Esophagus mucosa (tissue), 1 donor: Measurements from ENCODE around the gene OSBPL9. TPM values are rescaled to one million over a fixed set of nuclear protein-coding genes. Genes with fewer than 3 reads are reported as not detected.
"Not testable (repeated sequence)": the region's sequence is repeated elsewhere in the genome, so short reads cannot be mapped to it uniquely, and the experiment has no call there.

Experiments
- ATAC-seq: fragments of 200-7000 bp; cut with Tn5 transposase; one replicate; pipeline ENCODE4 v1.9.1; 2020
- total RNA-seq: library from RNA; stranded (reverse); gene quantifications from one replicate; pipeline ENCODE4 v1.2.4, GENCODE V29; 2023
- donor health status: DM: yes; HTN: yes; CAD: no.

Gene OSBPL9
- total RNA-seq, 1 donor from 2014 or later: 32.5 TPM

GRCh38 chr1:51712590-51712989, 95.7 kb downstream of the OSBPL9 start:
- ATAC-seq: no peak

GRCh38 chr1:51714374-51715019, 97.6 kb downstream of the OSBPL9 start:
- ATAC-seq: no peak

- no peak for ATAC-seq
These were observed 98.5 kb downstream of the OSBPL9 start for GRCh38 chr1:51715369-51715768.

GRCh38 chr1:51716746-51717145, 99.9 kb downstream of the OSBPL9 start:
- no peak for ATAC-seq

GRCh38 chr1:51717842-51718241, 101.0 kb downstream of the OSBPL9 start:
- ATAC-seq: no peak

- no peak for ATAC-seq
These were observed 102.3 kb downstream of the OSBPL9 start for GRCh38 chr1:51719146-51719545.

- ATAC-seq: no peak
These were observed 107.9 kb downstream of the OSBPL9 start for GRCh38 chr1:51724797-51725196.

- ATAC-seq: no peak
These were observed 109.2 kb downstream of the OSBPL9 start for GRCh38 chr1:51726051-51726450.

GRCh38 chr1:51726544-51727225, 109.8 kb downstream of the OSBPL9 start:
- ATAC-seq: no peak

GRCh38 chr1:51727366-51727765, 110.5 kb downstream of the OSBPL9 start:
- ATAC-seq: no peak

- no peak for ATAC-seq
These were observed 111.8 kb downstream of the OSBPL9 start for GRCh38 chr1:51728611-51729155.

GRCh38 chr1:51729156-51729823, 112.4 kb downstream of the OSBPL9 start:
- peak; percentile 99 for ATAC-seq

GRCh38 chr1:51729824-51730301, 113.0 kb downstream of the OSBPL9 start:
- ATAC-seq: peak; percentile 35

- ATAC-seq: no peak
These were observed 115.1 kb downstream of the OSBPL9 start for GRCh38 chr1:51731998-51732397.

- ATAC-seq: no peak
These were observed 116.0 kb downstream of the OSBPL9 start for GRCh38 chr1:51732701-51733425.

GRCh38 chr1:51733426-51733774, 116.5 kb downstream of the OSBPL9 start:
- ATAC-seq: not testable (repeated sequence)

- ATAC-seq: no peak
These were observed 117.1 kb downstream of the OSBPL9 start for GRCh38 chr1:51733793-51734522.

GRCh38 chr1:51734896-51735745, 118.2 kb downstream of the OSBPL9 start:
- ATAC-seq: no peak

GRCh38 chr1:51735746-51736254, 118.9 kb downstream of the OSBPL9 start:
- no peak for ATAC-seq

- peak; percentile 45 for ATAC-seq
These were observed 119.8 kb downstream of the OSBPL9 start for GRCh38 chr1:51736702-51737101.

- ATAC-seq: no peak
These were observed 121.8 kb downstream of the OSBPL9 start for GRCh38 chr1:51738681-51739080.
